OCI-LY3 (cell line): ENCODE results near the gene CDC37.

Source experiments
- H2AFZ ChIP-seq: fragments of 200-600, 300-600 bp; shearing (Covaris generic); 2 replicates; pipeline ENCODE4 v1.6.0; 2014; ENCODE audit warnings: antibody characterized with exemption, low read depth, low read length
- H3K27ac ChIP-seq: fragments of 200-600, 300-600 bp; sonication (generic); 2 replicates; pipeline ENCODE4 v1.5.1; 2014; ENCODE audit warnings: mild to moderate bottlenecking, low read length, moderate library complexity, mixed read lengths
- H3K27me3 ChIP-seq: fragments of 200-600, 300-600 bp; sonication (generic); 2 replicates; pipeline ENCODE4 v1.6.1; 2014; ENCODE audit warnings: low read depth, low read length, mixed read lengths
- H3K36me3 ChIP-seq: fragments of 200-600, 300-600 bp; sonication (generic); replicated peaks from 2 replicates; pipeline ENCODE3; 2014; ENCODE audit warnings: low read depth, low read length, mixed read lengths
- H3K4me1 ChIP-seq: fragments of 300-600, 200-600 bp; sonication (generic); 2 replicates; pipeline ENCODE4 v1.6.1; 2014; ENCODE audit warnings: low read length, mixed read lengths
- H3K4me2 ChIP-seq: fragments of 200-600, 300-600 bp; sonication (generic); 2 replicates; pipeline ENCODE4 v1.6.1; 2014; ENCODE audit warnings: low read length, mixed read lengths
- H3K4me3 ChIP-seq: fragments of 300-600, 200-600 bp; sonication (generic); 2 replicates; pipeline ENCODE4 v1.5.1; 2014; ENCODE audit warnings: antibody characterized with exemption, mild to moderate bottlenecking, low read length, moderate library complexity
- H3K79me2 ChIP-seq: fragments of 300-600, 200-600 bp; shearing (Covaris generic); 2 replicates; pipeline ENCODE4 v1.6.1; 2014; ENCODE audit warnings: mild to moderate bottlenecking, low read length, mixed read lengths
- H3K9ac ChIP-seq: fragments of 300-600, 200-600 bp; shearing (Covaris generic); 2 replicates; pipeline ENCODE4 v1.6.0; 2014; ENCODE audit warnings: mild to moderate bottlenecking, low read length, moderate library complexity
- H3K9me3 ChIP-seq: fragments of 200-600, 300-600 bp; shearing (Covaris generic); 2 replicates; pipeline ENCODE4 v1.6.1; 2014; ENCODE audit warnings: low read length, mixed read lengths; ENCODE audit not compliant: insufficient read depth
- H4K20me1 ChIP-seq: fragments of 200-600, 300-600 bp; sonication (generic); 2 replicates; pipeline ENCODE4 v1.6.1; 2016; ENCODE audit warnings: low read length, mixed read lengths; ENCODE audit not compliant: insufficient read depth
- EZH2phosphoT487 ChIP-seq: fragments of 200-600 bp; shearing (Covaris generic); IDR thresholded peaks from 2 replicates; pipeline ENCODE4 v1.6.1; 2018; ENCODE audit warnings: antibody characterized with exemption, mixed run types, low read depth
- TF ChIP-seq, protein P1 (sequence below): fragments of 200-600, 300-600 bp; sonication (generic); IDR thresholded peaks from 2 replicates; pipeline ENCODE4 v1.5.1; 2014; ENCODE audit warnings: antibody characterized with exemption, low read length, low read depth

CDC37 gene

DNA sequence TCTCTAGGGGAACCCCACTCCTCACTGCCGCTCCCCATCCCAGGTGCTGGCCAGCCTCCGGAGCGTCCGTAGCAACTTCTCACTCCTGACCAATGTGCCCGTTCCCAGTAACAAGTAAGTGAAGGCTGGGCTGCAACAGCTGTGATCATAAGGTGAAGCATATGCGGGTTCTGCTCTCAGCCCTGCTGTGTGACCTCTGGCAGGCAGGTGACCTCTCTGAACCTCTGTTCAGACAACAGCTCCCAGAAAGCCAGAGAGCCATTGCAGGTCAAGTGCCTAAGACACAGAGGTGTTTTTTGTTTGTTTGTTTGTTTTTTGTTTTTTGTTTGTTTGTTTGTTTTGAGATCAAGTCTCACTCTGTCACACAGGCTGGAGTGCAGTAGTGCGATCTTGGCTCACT is 45.7 kb upstream of the CDC37 start:
- Histone ChIP-seq H3K4me1 (peaks cover 11% of the 10 kb centered on the region), H3K4me2 (no peak overlapping the region), H3K79me2 (no peaks in the 10 kb centered on the region), H3K4me3 (no peak overlapping the region), H4K20me1 (no peaks in the 10 kb centered on the region), H3K9ac (no peak overlapping the region), H3K9me3 (no peaks in the 10 kb centered on the region), H3K27ac (no peak overlapping the region), H3K27me3 (peaks cover 8% of the 10 kb centered on the region; the same call in 1 of the 2 replicates), H2AFZ (no peak overlapping the region), H3K36me3 (no peaks in the 10 kb centered on the region)
- TF ChIP-seq, protein P1, sequence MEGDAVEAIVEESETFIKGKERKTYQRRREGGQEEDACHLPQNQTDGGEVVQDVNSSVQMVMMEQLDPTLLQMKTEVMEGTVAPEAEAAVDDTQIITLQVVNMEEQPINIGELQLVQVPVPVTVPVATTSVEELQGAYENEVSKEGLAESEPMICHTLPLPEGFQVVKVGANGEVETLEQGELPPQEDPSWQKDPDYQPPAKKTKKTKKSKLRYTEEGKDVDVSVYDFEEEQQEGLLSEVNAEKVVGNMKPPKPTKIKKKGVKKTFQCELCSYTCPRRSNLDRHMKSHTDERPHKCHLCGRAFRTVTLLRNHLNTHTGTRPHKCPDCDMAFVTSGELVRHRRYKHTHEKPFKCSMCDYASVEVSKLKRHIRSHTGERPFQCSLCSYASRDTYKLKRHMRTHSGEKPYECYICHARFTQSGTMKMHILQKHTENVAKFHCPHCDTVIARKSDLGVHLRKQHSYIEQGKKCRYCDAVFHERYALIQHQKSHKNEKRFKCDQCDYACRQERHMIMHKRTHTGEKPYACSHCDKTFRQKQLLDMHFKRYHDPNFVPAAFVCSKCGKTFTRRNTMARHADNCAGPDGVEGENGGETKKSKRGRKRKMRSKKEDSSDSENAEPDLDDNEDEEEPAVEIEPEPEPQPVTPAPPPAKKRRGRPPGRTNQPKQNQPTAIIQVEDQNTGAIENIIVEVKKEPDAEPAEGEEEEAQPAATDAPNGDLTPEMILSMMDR, result no peak
- no peak for TF ChIP-seq EZH2phosphoT487

DNA sequence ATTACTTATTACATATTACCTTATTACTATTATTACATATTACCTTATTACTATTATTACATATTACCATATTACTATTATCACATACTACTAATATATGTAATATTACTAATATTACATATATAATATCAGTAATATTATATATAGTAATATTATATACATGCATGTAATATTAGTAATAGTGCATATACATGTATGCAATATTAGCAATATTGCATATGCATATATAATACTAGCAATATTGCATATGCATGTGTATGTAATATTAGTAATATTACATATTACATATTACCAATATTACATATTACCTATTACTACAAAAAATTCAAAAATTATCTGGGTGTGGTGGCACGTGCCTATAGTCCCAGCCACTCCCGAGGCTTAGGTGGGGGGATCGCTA is 39.4 kb upstream of the CDC37 start:
- Histone ChIP-seq H3K4me2 (no peak overlapping the region), H3K79me2 (no peaks in the 10 kb centered on the region), H4K20me1 (no peaks in the 10 kb centered on the region), H3K27ac (no peak overlapping the region), H2AFZ (no peak overlapping the region), H3K9me3 (no peaks in the 10 kb centered on the region), H3K4me1 (peaks cover 11% of the 10 kb centered on the region), H3K36me3 (no peaks in the 10 kb centered on the region), H3K4me3 (no peak overlapping the region), H3K9ac (no peak overlapping the region), H3K27me3 (peaks cover 6% of the 10 kb centered on the region; the same call in 1 of the 2 replicates)
- TF ChIP-seq, protein P1, result no peak
- no peak for TF ChIP-seq EZH2phosphoT487

DNA sequence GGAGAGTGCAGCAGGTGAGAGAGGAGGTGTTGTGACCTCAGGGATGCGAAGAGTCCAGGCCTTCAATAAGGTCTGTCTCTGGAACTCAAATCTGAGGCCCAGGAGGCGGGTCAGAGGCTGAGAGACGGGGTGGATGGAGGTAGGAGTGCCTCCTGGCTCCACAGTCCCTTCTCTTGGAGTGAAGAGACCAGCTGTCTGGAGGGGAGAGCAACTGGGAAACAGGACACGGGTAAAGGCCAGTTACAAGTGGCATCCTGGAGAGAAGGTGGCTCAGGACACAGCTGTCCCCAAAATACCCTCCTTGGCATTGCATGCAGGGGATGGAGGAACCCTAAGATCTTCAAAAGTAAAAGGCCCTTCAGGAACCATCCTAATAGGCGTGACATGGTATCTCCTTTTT is 36.2 kb upstream of the CDC37 start:
- H3K9ac ChIP-seq, result no peak overlapping the region
- no peak overlapping the region for H3K4me2 ChIP-seq
- no peaks in the 10 kb centered on the region for H4K20me1 ChIP-seq
- H3K36me3 ChIP-seq, result no peaks in the 10 kb centered on the region
- no peak overlapping the region for H2AFZ ChIP-seq
- H3K27me3 ChIP-seq, result no peaks in the 10 kb centered on the region
- H3K4me3 ChIP-seq, result no peak overlapping the region
- H3K4me1 ChIP-seq, result peaks cover 6% of the 10 kb centered on the region
- H3K9me3 ChIP-seq, result no peaks in the 10 kb centered on the region
- TF ChIP-seq, protein P1, result no peak
- TF ChIP-seq EZH2phosphoT487, result no peak
- no peak overlapping the region for H3K27ac ChIP-seq
- H3K79me2 ChIP-seq, result no peaks in the 10 kb centered on the region

GRCh38 chr19:10433131-10433536 is 29.8 kb upstream of the CDC37 start:
- H4K20me1 ChIP-seq, result no peaks in the 10 kb centered on the region
- H2AFZ ChIP-seq, result no peak overlapping the region
- no peaks in the 10 kb centered on the region for H3K36me3 ChIP-seq
- no peak overlapping the region for H3K27ac ChIP-seq
- H3K4me2 ChIP-seq, result no peak overlapping the region
- H3K4me3 ChIP-seq, result no peak overlapping the region
- peaks cover 19% of the 10 kb centered on the region for H3K4me1 ChIP-seq
- no peaks in the 10 kb centered on the region for H3K79me2 ChIP-seq
- TF ChIP-seq EZH2phosphoT487, result no peak
- TF ChIP-seq, protein P1, result no peak
- H3K9ac ChIP-seq, result no peak overlapping the region
- no peaks in the 10 kb centered on the region for H3K9me3 ChIP-seq
- peaks cover 31% of the 10 kb centered on the region for H3K27me3 ChIP-seq
